ENCODE measurements around the gene MCUB. TPM values are rescaled to one million over a fixed set of nuclear protein-coding genes. Genes with fewer than 3 reads are reported as not detected.
"Not testable (repeated sequence)": the region's sequence is repeated elsewhere in the genome, so short reads cannot be mapped to it uniquely, and the experiment has no call there.

The MCUB gene
- total RNA-seq, 1 experiment from 2014 or later = 12.5 TPM

DNA sequence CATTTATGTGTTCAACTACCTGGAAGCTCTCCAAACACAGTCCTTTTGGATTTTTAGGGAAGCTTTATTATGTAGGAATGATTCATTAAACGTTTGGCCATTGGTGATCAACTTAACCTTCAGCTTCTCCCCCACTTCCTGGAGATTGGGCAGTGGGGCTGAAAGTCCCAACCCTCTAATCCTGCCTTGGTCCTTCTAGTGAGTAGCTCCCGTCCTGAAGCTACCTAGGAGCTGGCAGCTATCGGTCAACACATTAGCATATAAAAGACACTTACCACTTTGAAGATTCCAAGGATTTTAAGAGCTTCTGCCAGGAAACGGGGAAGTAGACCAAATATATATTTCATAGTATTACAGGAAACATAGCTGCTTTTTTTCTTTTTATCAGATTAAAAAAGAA, 69.7 kb downstream of the MCUB start:
- DNase-seq (ENCODE audit: low read depth) = no peak

GRCh38 chr4:109631532-109632108, 71.6 kb downstream of the MCUB start:
- no peak for DNase-seq (ENCODE audit: low read depth)

- no peak for DNase-seq (ENCODE audit: low read depth)
Measured at GRCh38 chr4:109640644-109641043, 80.6 kb downstream of the MCUB start.

DNA sequence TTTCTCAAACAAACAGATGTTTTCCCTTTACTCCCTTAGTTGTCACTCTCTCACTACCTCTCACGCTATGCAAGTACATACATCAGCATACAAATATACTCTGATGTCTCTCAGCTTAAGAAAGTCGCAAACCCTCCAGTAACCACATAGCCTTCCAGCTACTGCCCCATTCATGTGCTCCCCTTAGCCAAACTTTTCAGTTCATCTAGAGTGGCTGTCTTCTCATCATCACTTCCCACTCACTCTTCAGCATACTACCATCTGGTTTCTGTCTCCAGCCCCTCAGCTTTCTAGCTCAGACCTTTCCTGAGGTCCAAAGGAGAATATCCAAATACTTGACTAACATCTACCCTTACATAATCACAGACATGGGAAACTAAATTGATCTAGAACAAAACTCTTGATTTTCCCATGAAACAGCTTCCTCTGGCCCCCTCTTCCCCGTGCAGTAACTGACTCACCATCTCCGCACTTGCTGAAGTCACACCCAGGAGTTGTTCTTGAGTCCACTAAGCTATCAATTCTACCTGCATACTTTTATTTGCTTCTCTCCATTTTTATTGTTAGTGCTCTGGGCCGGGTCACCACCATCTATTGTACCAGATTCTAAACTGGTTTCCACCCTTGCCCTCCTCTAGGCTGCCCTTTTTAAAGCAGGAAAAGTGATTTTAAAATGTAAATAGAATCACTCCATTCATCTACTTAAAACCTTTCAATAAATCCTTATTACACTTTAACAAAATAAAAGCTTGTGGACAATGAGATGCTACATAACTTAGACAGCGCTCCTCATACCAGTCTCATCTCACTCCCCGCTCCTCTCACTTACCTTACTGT, 86.0 kb downstream of the MCUB start:
- DNase-seq (ENCODE audit: low read depth) = no peak

DNA sequence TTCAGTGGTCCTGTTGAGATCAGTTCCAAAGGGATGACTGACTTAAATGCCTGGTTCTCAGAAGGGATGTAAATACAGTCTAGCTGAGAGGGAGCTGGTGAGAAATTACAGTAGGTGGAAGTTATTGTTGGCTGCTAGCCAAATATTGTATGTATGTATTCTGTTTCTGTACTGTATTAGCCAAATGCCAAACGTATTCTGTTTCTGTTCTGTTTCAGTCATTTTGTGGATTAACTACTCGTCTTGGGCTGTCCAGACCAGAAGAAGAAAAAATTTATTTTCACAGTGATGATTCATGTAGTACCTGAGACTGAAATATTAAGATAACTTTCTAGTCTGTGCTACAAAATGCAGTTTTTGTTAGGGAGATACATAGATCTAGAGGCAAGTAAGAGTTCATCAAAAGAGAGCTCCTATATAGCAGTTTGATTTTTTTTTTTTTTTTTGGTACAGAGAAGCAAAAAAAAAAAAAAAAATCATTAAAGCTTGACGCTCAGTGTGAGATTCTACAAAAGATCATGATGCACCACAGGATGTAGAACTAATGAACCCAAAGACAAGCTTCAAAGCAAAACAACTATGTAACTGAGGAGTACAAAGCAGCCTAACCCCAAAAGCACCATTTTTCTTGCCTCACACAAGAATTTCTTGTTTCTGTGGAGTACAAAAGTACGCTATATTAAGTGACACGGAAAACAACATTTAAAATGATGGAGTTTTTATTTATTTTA, 88.4 kb downstream of the MCUB start:
- DNase-seq (ENCODE audit: low read depth) = no peak

GRCh38 chr4:109648997-109649575, 89.0 kb downstream of the MCUB start:
- DNase-seq (ENCODE audit: low read depth) = no peak

DNA sequence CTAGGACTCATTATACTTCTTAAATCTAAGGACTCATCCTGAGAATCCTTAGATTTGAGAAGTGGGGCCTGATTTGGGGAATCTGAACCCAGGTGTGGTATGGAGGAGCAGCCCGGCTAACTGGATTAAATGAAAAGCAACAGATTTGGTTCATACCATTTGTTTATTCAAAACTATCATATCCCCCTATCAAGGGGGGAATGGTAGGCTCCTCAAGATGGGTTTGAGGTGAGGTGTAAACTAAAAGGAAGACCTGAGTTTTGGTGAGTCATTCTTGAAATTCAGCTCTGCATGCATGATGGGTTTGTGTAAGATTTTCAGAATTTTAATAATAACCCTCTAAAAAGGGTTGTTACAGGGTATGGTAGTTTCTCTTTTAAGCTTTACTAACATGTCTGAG, 89.8 kb downstream of the MCUB start:
- no peak for DNase-seq (ENCODE audit: low read depth)

GRCh38 chr4:109655396-109655795, 95.3 kb downstream of the MCUB start:
- DNase-seq (ENCODE audit: low read depth) = no peak

DNA sequence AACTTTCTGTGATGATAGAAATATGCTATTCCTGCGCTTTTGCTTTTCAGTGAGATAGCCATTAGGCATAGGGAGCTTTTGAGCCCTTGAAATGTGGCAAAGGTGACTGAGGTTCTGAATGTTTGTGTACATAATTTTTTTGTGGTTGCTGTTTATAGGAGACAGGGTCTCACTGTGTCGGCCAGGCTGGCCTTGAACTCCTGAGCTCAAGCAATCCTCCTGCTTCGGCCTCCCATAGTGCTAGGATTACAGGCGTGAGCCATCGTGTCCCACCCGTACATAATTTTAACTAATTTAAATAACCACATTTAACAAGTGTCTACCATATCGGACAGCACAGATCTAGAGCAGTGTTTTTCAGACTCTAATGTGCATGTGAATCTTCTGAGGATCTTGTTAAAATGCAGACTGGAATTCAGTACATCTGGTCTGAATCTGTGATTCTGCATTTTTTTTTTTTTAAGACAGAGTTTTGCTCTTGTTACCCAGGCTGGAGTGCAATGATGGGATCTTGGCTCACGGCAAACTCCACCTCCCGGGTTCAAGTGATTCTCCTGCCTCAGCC, 97.9 kb downstream of the MCUB start:
- DNase-seq (ENCODE audit: low read depth) = no peak

DNA sequence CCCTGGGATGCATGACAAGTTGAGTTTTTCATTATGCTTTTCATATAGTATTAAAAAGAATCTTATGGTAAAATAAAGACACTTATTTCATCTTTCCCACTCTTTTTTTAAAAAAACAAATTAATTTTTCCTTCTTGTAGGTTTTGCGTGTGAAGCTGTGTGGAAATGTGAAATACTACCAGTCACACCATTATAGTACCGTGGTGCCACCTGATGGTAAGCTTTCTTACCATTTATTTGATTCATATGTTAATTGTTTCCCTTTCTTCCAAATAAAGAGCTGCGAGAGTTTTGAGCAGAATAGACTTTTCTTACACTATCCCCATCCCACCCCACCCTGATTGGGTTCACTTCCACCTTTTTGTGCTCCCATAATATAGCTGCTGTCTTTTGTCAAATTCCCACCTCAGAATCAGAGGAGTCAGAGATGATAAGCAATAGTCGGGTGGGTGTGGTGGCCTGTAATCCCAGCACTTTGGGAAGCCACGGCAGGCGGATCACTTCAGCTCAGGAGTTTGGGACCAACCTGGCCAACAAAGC, 98.9 kb downstream of the MCUB start:
- DNase-seq (ENCODE audit: low read depth) = no peak

DNA sequence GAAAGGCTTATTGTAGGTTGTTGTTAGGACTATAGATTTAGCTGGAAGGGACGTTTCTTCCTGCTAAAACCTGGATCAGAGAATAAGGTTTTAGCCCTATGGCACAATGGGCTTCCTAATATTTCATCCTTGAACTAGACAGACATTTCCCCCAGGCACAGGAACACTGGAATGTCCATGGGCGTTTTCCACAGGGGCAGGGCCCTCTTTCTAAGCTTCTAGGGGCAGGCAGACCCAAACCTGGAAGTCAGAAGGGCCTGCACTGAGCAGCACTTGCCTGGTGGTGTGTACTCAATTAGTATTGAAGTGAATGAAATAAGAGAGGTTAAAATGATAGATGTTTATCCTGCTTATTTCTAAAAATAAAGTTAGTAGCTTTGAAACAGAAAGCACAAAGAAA, 102.1 kb downstream of the MCUB start:
- no peak for DNase-seq (ENCODE audit: low read depth)

GRCh38 chr4:109662771-109663170, 102.7 kb downstream of the MCUB start:
- no peak for DNase-seq (ENCODE audit: low read depth)

DNA sequence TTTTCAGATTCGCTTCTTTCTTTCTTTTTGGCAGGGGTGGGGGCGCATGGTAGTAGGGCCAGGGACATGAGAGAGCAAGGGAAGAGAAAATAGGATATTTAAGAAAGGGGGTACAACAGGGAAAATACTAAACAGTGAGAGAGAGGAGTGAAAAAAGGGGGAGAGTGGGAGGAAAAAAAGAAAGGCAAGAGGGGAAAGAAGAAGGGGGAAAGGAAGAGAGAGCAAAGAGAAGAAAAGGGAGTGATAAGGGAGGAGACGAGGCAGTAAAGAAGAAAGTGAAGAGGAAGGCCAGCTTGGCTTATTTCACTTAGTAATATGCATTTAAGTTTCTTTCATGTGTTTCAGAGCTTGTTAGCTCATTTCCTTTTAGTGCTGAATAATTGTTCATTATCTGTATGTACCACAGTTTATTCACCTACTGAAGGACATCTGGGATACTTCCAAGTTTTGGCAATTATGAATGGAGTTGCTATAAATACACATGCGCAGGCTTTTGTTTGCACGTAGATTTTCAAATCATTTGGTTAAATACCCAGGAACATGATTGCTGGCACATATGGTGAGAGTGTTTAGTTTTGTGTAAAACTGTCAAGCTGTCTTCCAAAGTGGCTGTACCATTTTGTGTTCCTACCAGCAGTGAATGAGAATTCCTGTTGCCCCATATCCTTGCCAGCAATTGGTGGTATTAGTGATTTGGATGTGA, 105.9 kb downstream of the MCUB start:
- DNase-seq (ENCODE audit: low read depth) = no peak

DNA sequence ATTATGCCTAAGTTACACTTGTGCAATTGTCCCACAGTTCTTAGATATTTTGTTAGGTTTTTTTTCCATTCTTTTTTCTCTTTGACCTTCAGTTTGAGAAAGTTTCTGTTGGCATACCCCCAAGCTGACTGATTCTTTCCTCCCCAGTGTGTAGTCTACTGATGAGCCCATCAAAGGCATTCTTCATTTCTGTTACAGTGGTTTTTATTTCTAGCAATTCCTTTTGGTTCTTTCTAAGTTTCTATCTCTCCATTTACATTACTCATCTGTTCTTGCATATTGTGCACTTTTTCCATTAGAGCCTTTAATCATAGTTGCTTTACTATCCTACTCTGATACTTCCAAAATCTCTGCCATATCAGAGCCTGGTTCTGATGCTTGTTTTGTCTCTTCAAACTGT, 111.3 kb downstream of the MCUB start:
- no peak for DNase-seq (ENCODE audit: low read depth)

DNA sequence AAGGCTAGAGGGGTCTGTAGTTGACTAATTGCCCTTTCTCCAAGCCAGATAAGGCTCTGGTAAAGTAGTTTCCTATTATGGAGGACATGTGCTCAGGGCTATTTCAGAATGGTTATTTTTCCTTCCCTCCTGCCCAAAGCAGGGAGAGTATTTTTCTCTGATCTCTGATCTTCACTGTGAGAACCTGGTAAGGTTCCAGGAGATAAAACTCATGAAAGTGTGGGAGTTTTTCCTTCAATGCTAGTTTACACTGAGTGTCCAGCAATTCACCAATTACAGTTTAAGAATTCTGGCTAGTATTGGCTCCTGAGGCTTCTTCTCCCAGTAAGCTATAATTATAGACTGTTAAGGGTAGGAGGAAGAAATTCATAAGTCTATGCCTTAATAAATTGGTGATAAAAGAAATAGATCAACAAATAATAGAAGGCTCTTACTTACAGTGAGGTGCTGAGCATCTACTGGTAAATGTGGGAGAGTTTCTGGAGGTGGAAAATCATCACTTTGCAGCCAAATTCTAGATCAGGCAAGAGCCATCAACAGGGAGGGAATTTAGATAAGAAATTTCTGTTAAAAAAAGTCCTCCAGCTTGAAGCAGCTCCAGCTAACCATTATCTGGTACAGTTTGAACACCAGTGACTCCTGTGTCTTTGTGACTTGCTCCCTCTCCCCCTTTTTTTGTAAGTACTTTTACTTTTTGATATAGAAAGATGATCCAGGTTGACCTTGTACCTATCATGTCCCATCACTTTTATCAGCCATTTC, 112.3 kb downstream of the MCUB start:
- DNase-seq (ENCODE audit: low read depth) = no peak

GRCh38 chr4:109673303-109673702, 113.3 kb downstream of the MCUB start:
- DNase-seq (ENCODE audit: low read depth) = no peak

DNA sequence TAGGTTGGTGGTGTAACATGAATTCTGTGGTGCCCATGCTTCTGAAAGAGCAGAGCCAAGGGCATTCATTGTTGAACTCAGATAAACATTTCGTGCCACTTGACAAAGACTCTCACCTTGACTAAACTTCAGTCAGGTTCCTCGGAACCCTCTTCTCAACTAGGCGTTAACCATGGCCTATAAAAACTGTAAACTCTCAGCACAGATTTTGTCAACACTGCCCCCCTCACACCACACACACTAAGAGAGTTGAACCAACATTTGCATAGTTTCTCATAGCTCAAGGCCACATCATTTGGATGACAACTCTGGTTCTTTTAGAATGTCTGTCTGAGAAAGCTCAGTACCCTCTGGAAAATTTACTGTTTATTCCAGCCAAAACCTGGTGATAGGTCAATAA, 115.1 kb downstream of the MCUB start:
- no peak for DNase-seq (ENCODE audit: low read depth)

DNA sequence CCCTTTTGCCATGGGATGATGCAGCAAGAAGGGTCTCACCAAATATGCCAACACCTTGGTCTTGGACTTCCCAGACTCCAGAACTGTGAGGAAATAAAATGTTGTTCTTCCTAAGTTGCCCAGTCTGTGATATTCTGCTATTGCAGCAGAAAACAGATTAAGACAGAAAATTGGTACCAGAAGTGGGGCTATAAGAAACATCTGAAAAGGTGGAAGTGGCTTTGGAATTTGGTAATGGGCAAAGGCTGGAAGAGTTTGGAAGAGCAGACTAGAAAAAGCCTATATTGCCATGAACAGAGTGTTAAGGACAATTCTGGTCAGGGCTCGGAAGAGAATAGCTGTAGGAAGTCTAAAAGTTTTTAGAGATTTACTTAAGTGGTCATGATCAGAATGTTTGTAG, 115.8 kb downstream of the MCUB start:
- no peak for DNase-seq (ENCODE audit: low read depth)

DNA sequence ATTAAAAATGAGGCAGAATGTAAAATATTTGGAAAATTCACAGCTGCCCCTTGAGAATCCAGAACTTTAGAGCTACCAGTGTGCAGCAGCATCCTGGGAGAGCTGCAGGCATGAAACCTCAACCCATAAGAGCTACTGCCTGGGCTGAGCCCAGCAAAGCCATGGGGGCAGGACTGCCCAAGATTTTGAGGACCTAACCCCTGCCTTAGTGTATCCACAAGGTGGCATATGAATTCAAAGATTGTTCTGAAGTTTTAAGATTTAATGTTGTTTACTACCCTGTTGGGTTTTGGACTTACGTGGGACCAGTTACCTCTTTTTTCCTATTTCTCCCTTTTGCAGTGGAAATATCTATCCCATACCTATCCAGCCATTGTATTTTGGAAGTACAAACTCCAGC, 116.8 kb downstream of the MCUB start:
- no peak for DNase-seq (ENCODE audit: low read depth)

DNA sequence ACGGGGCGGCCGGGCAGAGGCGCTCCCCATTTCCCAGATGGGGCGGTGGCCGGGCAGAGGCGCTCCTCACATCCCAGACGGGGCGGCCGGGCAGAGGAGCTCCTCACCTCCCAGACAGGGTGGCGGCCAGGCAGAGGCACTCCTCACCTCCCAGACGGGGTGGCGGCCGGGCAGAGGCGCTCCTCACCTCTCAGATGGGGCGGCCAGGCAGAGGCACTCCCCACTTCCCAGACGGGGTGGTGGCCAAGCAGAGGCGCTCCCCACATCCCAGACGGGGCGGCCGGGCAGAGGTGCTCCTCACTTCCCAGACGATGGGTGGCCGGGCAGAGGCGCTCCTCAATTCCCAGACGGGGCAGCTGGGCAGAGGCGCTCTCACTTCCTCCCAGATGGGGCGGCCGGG, 118.4 kb downstream of the MCUB start:
- not testable (repeated sequence) for DNase-seq (ENCODE audit: low read depth)

DNA sequence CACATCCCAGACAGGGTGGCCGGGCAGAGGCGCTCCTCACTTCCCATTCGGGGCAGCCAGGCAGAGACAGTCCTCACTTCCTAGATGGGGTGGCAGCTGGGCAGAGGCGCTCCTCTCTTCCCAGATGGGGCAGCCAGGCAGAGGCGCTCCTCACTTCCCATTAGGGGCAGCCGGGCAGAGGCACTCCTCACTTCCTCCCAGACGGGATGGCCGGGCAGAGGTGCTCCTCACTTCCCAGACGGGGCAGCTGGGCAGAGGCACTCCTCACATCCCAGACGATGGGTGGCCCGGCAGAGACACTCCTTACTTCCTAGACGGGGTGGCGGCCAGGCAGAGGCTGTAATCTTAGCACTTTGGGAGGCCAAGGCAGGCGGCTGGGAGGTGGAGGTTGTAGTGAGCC, 118.9 kb downstream of the MCUB start:
- not testable (repeated sequence) for DNase-seq (ENCODE audit: low read depth)
